SK-N-MC (cell line): ENCODE data around the gene MICOS13.

ENCODE experiments used
- EZH2 ChIP-seq: fragments of 200-600 bp; sonication (generic); IDR thresholded peaks from one replicate; pipeline ENCODE4 v1.6.1; 2017; ENCODE audit warnings: antibody characterized with exemption
- FOXP2 ChIP-seq: optimal IDR thresholded peaks from 2 replicates; pipeline ENCODE3; 2011; ENCODE audit warnings: mild to moderate bottlenecking, moderate library complexity; ENCODE audit not compliant: insufficient read depth; ENCODE audit errors: extremely low read length, control extremely low read depth
- POLR2AphosphoS5 ChIP-seq: IDR thresholded peaks from 2 replicates; pipeline ENCODE4 v1.6.1; 2012; ENCODE audit warnings: mild to moderate bottlenecking, low read depth, low read length, borderline replicate concordance

GRCh38 chr19:5686647-5687359 is 6.5 kb upstream of the MICOS13 start:
- TF ChIP-seq EZH2 (no peak), POLR2AphosphoS5 (no peak; the same call in 1 of the 2 replicates), FOXP2 (no peak)
